GM18907 (cell line): ENCODE data around the gene SPSB2.

Experiments used
- ATAC-seq: cut with Tn5 transposase; IDR thresholded peaks from one replicate; pipeline ENCODE4 v1.9.1; 2021; ENCODE audit warnings: mild to moderate bottlenecking, moderate library complexity; ENCODE audit not compliant: unreplicated experiment

The SPSB2 gene

GRCh38 chr12:6821591-6822425, 51.3 kb downstream of the SPSB2 start, which contains the start of gene GPR162:
GPR162 (plus strand) TSS chr12:6821821; CDS start chr12:6823899, 2,078 bp downstream.
- no peak for ATAC-seq
